ENCODE results near the gene AQP9. TPM values are rescaled to one million over a fixed set of nuclear protein-coding genes. Genes with fewer than 3 reads are reported as not detected.
A peak's percentile ranks its signal among the peaks of the same experiment; 100 is the strongest.

The AQP9 gene
- total and polyA plus RNA-seq, 7 donors, result 0.49 to 2.8 (median 0.60) TPM; not detected in 2

DNA sequence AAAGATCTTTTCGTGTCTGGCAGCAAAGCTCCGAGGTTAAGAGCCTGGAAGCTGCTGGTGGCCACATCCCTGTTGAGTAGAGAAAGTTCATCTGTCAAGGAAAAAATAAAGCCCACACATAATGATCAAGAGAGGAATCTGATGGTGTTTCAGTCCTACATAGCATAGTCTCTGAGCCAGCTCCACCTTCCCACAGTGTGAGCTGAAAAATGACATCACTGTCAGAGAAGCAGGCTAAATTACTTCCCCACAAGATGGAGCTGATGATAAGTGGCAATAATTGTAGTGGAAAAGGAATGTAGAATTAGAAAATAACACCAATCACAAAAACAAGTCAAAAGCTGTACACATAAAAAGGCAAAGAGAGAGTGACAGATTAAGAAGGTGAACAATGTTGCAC lies 84.5 kb downstream of the AQP9 start:
- no peak for DNase-seq
- H3K27ac ChIP-seq, result no peak overlapping the region
- intact Hi-C loops (cut with DNase I), result loop anchor here (10.0 kb wide), 1 partner anchor 532 kb away; no protein-coding TSS in a partner anchor

DNA sequence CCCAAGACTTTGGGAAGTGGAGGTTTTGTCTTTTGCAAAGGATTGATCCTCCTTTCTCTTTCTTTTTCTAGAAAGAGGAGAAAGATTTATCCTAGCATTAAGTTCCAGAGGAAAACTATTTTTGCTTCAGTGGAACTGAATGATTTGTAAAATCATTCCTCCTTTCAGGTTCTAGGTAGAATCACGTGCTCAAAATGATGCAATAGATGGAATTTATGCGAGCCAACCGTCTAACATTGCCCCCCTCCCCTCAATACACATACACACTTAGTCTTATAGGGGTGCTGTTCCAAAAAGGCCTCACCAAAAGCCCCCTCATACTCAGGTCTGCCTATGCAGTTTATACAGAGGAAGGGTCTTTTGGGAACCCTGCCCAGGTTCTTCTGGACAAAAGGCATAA lies 85.3 kb downstream of the AQP9 start:
- intact Hi-C loops (cut with DNase I), result loop anchor here (10.0 kb wide), 1 partner anchor 531 kb away; no protein-coding TSS in a partner anchor
- H3K36me3 ChIP-seq, result no peaks in the 10 kb centered on the region
- DNase-seq, result no peak
- peaks cover 0 to 5% (median 2%) of the 10 kb centered on the region in 4 donors for H3K4me1 ChIP-seq
- no peak overlapping the region for H3K27ac ChIP-seq
- WGBS, 2 donors, result 89 to 92% methylated on average over 3 of the region's 3 CpGs
- no peak for TF ChIP-seq CTCF (IDR thresholded peaks at IDR 0.05)
- TF ChIP-seq EP300 (IDR thresholded peaks at IDR 0.05), result no peak
- TF ChIP-seq POLR2A (IDR thresholded peaks at IDR 0.05), result no peak
- TF ChIP-seq POLR2AphosphoS5 (IDR thresholded peaks at IDR 0.05), result no peak
- H3K9me3 ChIP-seq, result peaks cover 0 to 3% (median 1%) of the 10 kb centered on the region in 4 donors
- H3K4me3 ChIP-seq, result no peak overlapping the region
- no peaks in the 10 kb centered on the region for H3K27me3 ChIP-seq

More for the DNA sequence above, 84.5 kb downstream of the AQP9 start:
- TF ChIP-seq CTCF (IDR thresholded peaks at IDR 0.05) (no peak), POLR2A (IDR thresholded peaks at IDR 0.05) (no peak), POLR2AphosphoS5 (IDR thresholded peaks at IDR 0.05) (no peak), EP300 (IDR thresholded peaks at IDR 0.05) (no peak)
- H3K4me3 ChIP-seq, result no peak overlapping the region
- peaks cover 0 to 3% (median 1%) of the 10 kb centered on the region in 4 donors for H3K9me3 ChIP-seq
- no peaks in the 10 kb centered on the region for H3K36me3 ChIP-seq
- no peaks in the 10 kb centered on the region for H3K4me1 ChIP-seq
- H3K27me3 ChIP-seq, result no peaks in the 10 kb centered on the region
- 89 to 90% methylated on average over 2 of the region's 2 CpGs for WGBS, 2 donors

- H3K4me3 ChIP-seq, result no peak overlapping the region
- H3K9me3 ChIP-seq, result peaks cover 0 to 3% (median 1%) of the 10 kb centered on the region in 4 donors
- H3K4me1 ChIP-seq, result peaks cover 0 to 11% (median 7%) of the 10 kb centered on the region in 4 donors
- intact Hi-C loops (cut with DNase I), result loop anchor here (10.0 kb wide), 1 partner anchor 531 kb away; no protein-coding TSS in a partner anchor
- no peaks in the 10 kb centered on the region for H3K36me3 ChIP-seq
- H3K27ac ChIP-seq, result no peak overlapping the region
- TF ChIP-seq EP300 (IDR thresholded peaks at IDR 0.05), result no peak
- 88 to 97% methylated on average over 2 of the region's 2 CpGs for WGBS, 2 donors
- no peaks in the 10 kb centered on the region for H3K27me3 ChIP-seq
- DNase-seq, result no peak
These were observed 85.9 kb downstream of the AQP9 start for GRCh38 chr15:58224068-58224467.

- Histone ChIP-seq H3K27ac (no peak overlapping the region), H3K27me3 (no peaks in the 10 kb centered on the region), H3K9me3 (no peaks in the 10 kb centered on the region), H3K4me3 (no peak overlapping the region), H3K36me3 (no peaks in the 10 kb centered on the region), H3K4me1 (peaks cover 0 to 11% (median 7%) of the 10 kb centered on the region in 4 donors)
- DNase-seq, result peak; percentile 82
- intact Hi-C loops (cut with DNase I), result loop anchor here (10.0 kb wide), 1 partner anchor 527 kb away; no protein-coding TSS in a partner anchor
- peak in 3 of 4 experiments; percentile 61 to 72 (median 68) for TF ChIP-seq CTCF (IDR thresholded peaks at IDR 0.05)
- TF ChIP-seq POLR2A (IDR thresholded peaks at IDR 0.05), result no peak
- WGBS, 2 donors, result 38 to 48% methylated on average over 8 of the region's 8 CpGs
These were observed 89.7 kb downstream of the AQP9 start for GRCh38 chr15:58227706-58228543.

DNA sequence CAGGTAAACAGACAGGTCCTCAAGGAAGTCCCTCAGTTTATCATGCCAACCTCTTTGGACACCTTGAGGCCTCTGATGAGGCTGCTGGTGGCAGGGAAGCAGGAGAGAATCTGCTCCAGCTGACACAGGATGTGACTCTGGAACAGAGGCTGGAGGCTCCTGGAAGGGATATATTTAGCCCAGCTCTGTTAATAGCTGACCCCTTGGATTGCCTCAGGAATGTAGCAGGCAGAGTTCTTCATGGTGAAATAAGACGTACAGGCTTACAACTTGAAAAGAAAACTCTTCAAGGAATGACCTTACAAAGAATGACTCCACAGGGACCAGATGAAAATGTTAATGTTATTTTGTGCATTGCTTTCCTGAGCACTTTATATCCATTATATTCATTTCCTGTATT lies 90.5 kb downstream of the AQP9 start:
- Histone ChIP-seq H3K9me3 (no peaks in the 10 kb centered on the region), H3K4me3 (no peak overlapping the region), H3K36me3 (no peaks in the 10 kb centered on the region), H3K27me3 (no peaks in the 10 kb centered on the region), H3K4me1 (peaks cover 0 to 11% (median 7%) of the 10 kb centered on the region in 4 donors), H3K27ac (no peak overlapping the region)
- DNase-seq, result no peak
- TF ChIP-seq EP300 (IDR thresholded peaks at IDR 0.05) (no peak), POLR2AphosphoS5 (IDR thresholded peaks at IDR 0.05) (no peak), CTCF (IDR thresholded peaks at IDR 0.05) (no peak), POLR2A (IDR thresholded peaks at IDR 0.05) (no peak)
- intact Hi-C loops (cut with DNase I), result loop anchor here (10.0 kb wide), 1 partner anchor 526 kb away; no protein-coding TSS in a partner anchor
- 65 to 70% methylated on average over 1 of the region's 1 CpG for WGBS, 2 donors

All from sigmoid colon (tissue), 7 donors.